Astrocyte (in vitro differentiated cells and primary cell): Measurements from ENCODE around the gene ADAM11.

Experiments used
- EZH2 ChIP-seq: IDR thresholded peaks from 2 replicates; pipeline ENCODE4 v1.6.1; 2012; ENCODE audit warnings: mild to moderate bottlenecking, low read length, inconsistent platforms; ENCODE audit not compliant: insufficient read depth
- TF ChIP-seq, protein P1 (sequence below): IDR thresholded peaks from 2 replicates; pipeline ENCODE4 v1.5.1; 2011; ENCODE audit warnings: low read depth, mild to moderate bottlenecking, inconsistent platforms, low read length, moderate library complexity; ENCODE audit not compliant: insufficient read depth

DNA sequence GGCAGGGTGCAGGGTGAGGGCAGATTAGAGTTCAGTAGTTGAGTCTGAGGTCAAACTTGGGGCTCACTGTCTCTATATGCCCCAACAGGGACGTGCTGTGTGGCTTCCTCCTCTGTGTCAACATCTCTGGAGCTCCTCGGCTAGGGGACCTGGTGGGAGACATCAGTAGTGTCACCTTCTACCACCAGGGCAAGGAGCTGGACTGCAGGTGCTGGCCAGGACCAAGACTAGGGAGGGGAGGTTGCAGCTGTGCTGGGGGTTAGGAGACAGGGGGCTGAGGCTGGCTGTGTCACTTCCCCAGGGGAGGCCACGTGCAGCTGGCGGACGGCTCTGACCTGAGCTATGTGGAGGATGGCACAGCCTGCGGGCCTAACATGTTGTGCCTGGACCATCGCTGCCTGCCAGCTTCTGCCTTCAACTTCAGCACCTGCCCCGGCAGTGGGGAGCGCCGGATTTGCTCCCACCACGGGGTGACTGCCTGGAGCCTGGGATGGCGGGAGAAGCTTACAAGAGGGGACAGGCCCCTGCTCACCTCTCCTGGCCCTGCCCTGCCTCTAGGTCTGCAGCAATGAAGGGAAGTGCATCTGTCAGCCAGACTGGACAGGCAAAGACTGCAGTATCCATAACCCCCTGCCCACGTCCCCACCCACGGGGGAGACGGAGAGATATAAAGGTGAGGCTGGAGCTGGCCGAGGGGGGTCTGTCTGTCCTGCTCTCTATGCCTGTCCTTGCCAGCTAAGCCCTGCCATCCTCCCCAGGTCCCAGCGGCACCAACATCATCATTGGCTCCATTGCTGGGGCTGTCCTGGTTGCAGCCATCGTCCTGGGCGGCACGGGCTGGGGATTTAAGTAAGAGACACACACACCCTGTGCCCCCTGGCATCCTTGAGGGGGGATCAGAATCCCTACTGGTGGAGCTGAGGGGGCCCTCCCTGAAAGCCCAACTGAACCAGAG, 18.9 kb downstream of the ADAM11 start:
- TF ChIP-seq, protein P1, sequence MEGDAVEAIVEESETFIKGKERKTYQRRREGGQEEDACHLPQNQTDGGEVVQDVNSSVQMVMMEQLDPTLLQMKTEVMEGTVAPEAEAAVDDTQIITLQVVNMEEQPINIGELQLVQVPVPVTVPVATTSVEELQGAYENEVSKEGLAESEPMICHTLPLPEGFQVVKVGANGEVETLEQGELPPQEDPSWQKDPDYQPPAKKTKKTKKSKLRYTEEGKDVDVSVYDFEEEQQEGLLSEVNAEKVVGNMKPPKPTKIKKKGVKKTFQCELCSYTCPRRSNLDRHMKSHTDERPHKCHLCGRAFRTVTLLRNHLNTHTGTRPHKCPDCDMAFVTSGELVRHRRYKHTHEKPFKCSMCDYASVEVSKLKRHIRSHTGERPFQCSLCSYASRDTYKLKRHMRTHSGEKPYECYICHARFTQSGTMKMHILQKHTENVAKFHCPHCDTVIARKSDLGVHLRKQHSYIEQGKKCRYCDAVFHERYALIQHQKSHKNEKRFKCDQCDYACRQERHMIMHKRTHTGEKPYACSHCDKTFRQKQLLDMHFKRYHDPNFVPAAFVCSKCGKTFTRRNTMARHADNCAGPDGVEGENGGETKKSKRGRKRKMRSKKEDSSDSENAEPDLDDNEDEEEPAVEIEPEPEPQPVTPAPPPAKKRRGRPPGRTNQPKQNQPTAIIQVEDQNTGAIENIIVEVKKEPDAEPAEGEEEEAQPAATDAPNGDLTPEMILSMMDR, result no peak
- TF ChIP-seq EZH2, result no peak
